Upper lobe of left lung (tissue), 6 donors: Measurements from ENCODE around the gene BMX. TPM values are rescaled to one million over a fixed set of nuclear protein-coding genes. Genes with fewer than 3 reads are reported as not detected.

Experiments
- ATAC-seq, 2 donors: fragments of 200-7000 bp; cut with Tn5 transposase; one replicate each; pipeline ENCODE4 v1.9.1; 2022; ENCODE audit warnings: mild to moderate bottlenecking in 2 of 2, moderate library complexity in 2 of 2; ENCODE audit not compliant: low FRiP score in 2 of 2
- DNase-seq, 2 donors: peaks; one replicate each; pipeline ENCODE4 v3.0.0-alpha.2; 2019 to 2020
- H3K27ac ChIP-seq, 4 donors: fragments of 200-600 bp; sonication (generic); one replicate each; pipeline ENCODE4 v1.5.1; 2016 to 2019
- H3K27me3 ChIP-seq, 4 donors: fragments of 200-600 bp; sonication (generic); one replicate each; pipeline ENCODE4 v1.5.1; 2017 to 2019
- H3K36me3 ChIP-seq, 4 donors: fragments of 200-600 bp; sonication (generic); one replicate each; pipeline ENCODE4 v1.5.1; 2016 to 2019
- H3K4me1 ChIP-seq, 4 donors: fragments of 200-600 bp; sonication (generic); one replicate each; pipeline ENCODE4 v1.5.1; 2018 to 2019
- H3K4me3 ChIP-seq, 4 donors: fragments of 200-600 bp; sonication (generic); one replicate each; pipeline ENCODE4 v1.5.1; 2017 to 2019; ENCODE audit warnings: mild to moderate bottlenecking in 2 of 4, moderate library complexity in 1 of 4
- H3K9me3 ChIP-seq, 4 donors: fragments of 200-600 bp; sonication (generic); one replicate each; pipeline ENCODE4 v1.5.1; 2018 to 2019
- CTCF ChIP-seq, 6 experiments: fragments of 450-650 bp in 4 of 6; fragments of 200-600 bp in 2 of 6; sonication (generic) in 2 of 6; IDR thresholded peaks; one replicate each; pipeline ENCODE4 v1.5.1; 2016 to 2019; ENCODE audit warnings: antibody characterized with exemption in 6 of 6
- EP300 ChIP-seq, 4 donors: sonication (generic); formaldehyde crosslinking; IDR thresholded peaks; one replicate each; pipeline ENCODE4 v1.5.1; 2017; ENCODE audit warnings: antibody characterized with exemption in 4 of 4, control low read depth in 2 of 4
- POLR2A ChIP-seq, 4 donors: fragments of 450-650 bp; IDR thresholded peaks; one replicate each; pipeline ENCODE4 v1.5.1; 2016 to 2017; ENCODE audit warnings: antibody characterized with exemption in 4 of 4, mild to moderate bottlenecking in 2 of 4
- POLR2AphosphoS5 ChIP-seq, 2 donors: sonication (generic); formaldehyde crosslinking; IDR thresholded peaks; one replicate each; pipeline ENCODE4 v1.5.1; 2017; ENCODE audit warnings: antibody characterized with exemption in 2 of 2
- WGBS, 2 donors: methylation state at CpG; one replicate each; pipeline ENCODE4 v1.1.5; 2017 to 2018; 5-methylcytosine and 5-hydroxymethylcytosine counted together
- total RNA-seq, 6 donors: library from RNA; depleted of rRNA in 4 of 6; stranded (reverse); fragments of >200 nt in 4 of 6; gene quantifications; one replicate each; pipeline versions ENCODE4 v1.1.0 to v1.2.1, GENCODE V29; 2016 to 2021
- donor health status: DM: no; HTN: no; CAD: no; lungs with moderate emphysema.
- donor health status: DM: no; HTN: yes; CAD: no; lungs with severe emphysema.

The BMX gene
- total RNA-seq, 6 donors from 2014 or later, result 1.3 to 4.2 (median 3.6) TPM; not detected in 2

- DNase-seq (no peak), ATAC-seq (no peak)
- Histone ChIP-seq H3K4me1 (peaks cover 0 to 6% (median 0%) of the 10 kb centered on the region in 4 donors), H3K4me3 (no peak overlapping the region), H3K36me3 (no peaks in the 10 kb centered on the region), H3K27ac (no peak overlapping the region), H3K9me3 (no peaks in the 10 kb centered on the region), H3K27me3 (no peaks in the 10 kb centered on the region)
- TF ChIP-seq POLR2A (IDR thresholded peaks at IDR 0.05), result no peak
Observed at GRCh38 chrX:15529165-15529564, 28.6 kb downstream of the BMX start.

- DNase-seq (no peak), ATAC-seq (no peak)
- TF ChIP-seq CTCF (IDR thresholded peaks at IDR 0.05), result no peak
- Histone ChIP-seq H3K27ac (no peak overlapping the region), H3K9me3 (no peaks in the 10 kb centered on the region), H3K36me3 (no peaks in the 10 kb centered on the region), H3K27me3 (no peaks in the 10 kb centered on the region), H3K4me1 (no peaks in the 10 kb centered on the region), H3K4me3 (no peak overlapping the region)
- WGBS, 2 donors, result 68 to 91% methylated on average over 4 to 6 of the region's 6 CpGs
Observed at GRCh38 chrX:15530318-15530717, 29.7 kb downstream of the BMX start.

GRCh38 chrX:15546745-15547144 lies 46.1 kb downstream of the BMX start:
- no peaks in the 10 kb centered on the region for H3K27me3 ChIP-seq
- TF ChIP-seq EP300 (IDR thresholded peaks at IDR 0.05), result no peak
- TF ChIP-seq POLR2A (IDR thresholded peaks at IDR 0.05), result no peak
- no peak for TF ChIP-seq CTCF (IDR thresholded peaks at IDR 0.05)
- no peak for TF ChIP-seq POLR2AphosphoS5 (IDR thresholded peaks at IDR 0.05)
- ATAC-seq, result no peak
- H3K9me3 ChIP-seq, result no peaks in the 10 kb centered on the region
- H3K36me3 ChIP-seq, result no peaks in the 10 kb centered on the region
- no peaks in the 10 kb centered on the region for H3K4me1 ChIP-seq
- H3K27ac ChIP-seq, result no peak overlapping the region
- H3K4me3 ChIP-seq, result no peak overlapping the region
- no peak for DNase-seq
- WGBS, 2 donors, result 45 to 56% methylated on average over 3 to 5 of the region's 5 CpGs

GRCh38 chrX:15547356-15547755 lies 46.7 kb downstream of the BMX start:
- H3K27me3 ChIP-seq, result no peaks in the 10 kb centered on the region
- no peak overlapping the region for H3K27ac ChIP-seq
- H3K4me1 ChIP-seq, result no peaks in the 10 kb centered on the region
- WGBS, 2 donors, result 76 to 95% methylated on average over 2 of the region's 2 CpGs
- DNase-seq (no peak), ATAC-seq (no peak)
- no peaks in the 10 kb centered on the region for H3K36me3 ChIP-seq
- H3K9me3 ChIP-seq, result no peaks in the 10 kb centered on the region
- TF ChIP-seq CTCF (IDR thresholded peaks at IDR 0.05), result no peak
- no peak for TF ChIP-seq EP300 (IDR thresholded peaks at IDR 0.05)
- no peak for TF ChIP-seq POLR2AphosphoS5 (IDR thresholded peaks at IDR 0.05)
- no peak for TF ChIP-seq POLR2A (IDR thresholded peaks at IDR 0.05)
- H3K4me3 ChIP-seq, result no peak overlapping the region

GRCh38 chrX:15549189-15550012 lies 48.8 kb downstream of the BMX start:
- ATAC-seq, result no peak
- TF ChIP-seq CTCF (IDR thresholded peaks at IDR 0.05) (no peak), POLR2AphosphoS5 (IDR thresholded peaks at IDR 0.05) (no peak), POLR2A (IDR thresholded peaks at IDR 0.05) (no peak), EP300 (IDR thresholded peaks at IDR 0.05) (no peak)
- Histone ChIP-seq H3K36me3 (no peaks in the 10 kb centered on the region), H3K27me3 (no peaks in the 10 kb centered on the region), H3K27ac (no peak overlapping the region), H3K4me3 (no peak overlapping the region), H3K9me3 (no peaks in the 10 kb centered on the region), H3K4me1 (no peaks in the 10 kb centered on the region)
- no peak for DNase-seq
- 58 to 64% methylated on average over 5 to 8 of the region's 8 CpGs for WGBS, 2 donors
